Fibroblast of lung (primary cell): ENCODE measurements around the gene NRG2. TPM values are rescaled to one million over a fixed set of nuclear protein-coding genes. Genes with fewer than 3 reads are reported as not detected.

Experiments used
- DNase-seq, 2 donors: peaks; one replicate each; pipeline versions ENCODE4 v3.0.0 to v3.0.0-alpha.2; 2010; ENCODE audit warnings: low read depth in 2 of 2
- H2AFZ ChIP-seq: 2 replicates; pipeline ENCODE4 v1.5.1; 2012; ENCODE audit warnings: low read length, control low read depth, inconsistent platforms
- H3K27ac ChIP-seq: 2 replicates; pipeline ENCODE4 v1.5.1; 2011; ENCODE audit warnings: low read length, control low read depth; ENCODE audit not compliant: insufficient read depth
- H3K27me3 ChIP-seq: 2 replicates; pipeline ENCODE4 v1.5.1; 2011; ENCODE audit warnings: mild to moderate bottlenecking, low read length; ENCODE audit not compliant: control insufficient read depth, insufficient read depth
- H3K36me3 ChIP-seq: 2 replicates; pipeline ENCODE4 v1.5.1; 2011; ENCODE audit warnings: low read length; ENCODE audit not compliant: control insufficient read depth, insufficient read depth
- H3K4me1 ChIP-seq: 2 replicates; pipeline ENCODE4 v1.5.1; 2011; ENCODE audit warnings: low read length; ENCODE audit not compliant: control insufficient read depth, insufficient read depth; ENCODE audit errors: extremely low read depth
- H3K4me2 ChIP-seq: 2 replicates; pipeline ENCODE4 v1.5.1; 2011; ENCODE audit warnings: low read length, control low read depth; ENCODE audit not compliant: insufficient read depth; ENCODE audit errors: extremely low read depth
- H3K4me3 ChIP-seq, 4 experiments: fragments of 200-600 bp in 1 of 4; sonication (generic) in 1 of 4; replicated peaks in 1 of 4; 2 replicates each; pipeline ENCODE4 v1.5.1; 2011 to 2016; ENCODE audit warnings: low read length in 4 of 4, low read depth in 3 of 4, mild to moderate bottlenecking in 3 of 4, control low read depth in 2 of 4, inconsistent platforms in 1 of 4, mixed read lengths in 1 of 4; ENCODE audit not compliant: insufficient read depth in 1 of 4; ENCODE audit errors: control extremely low read depth in 1 of 4
- H3K79me2 ChIP-seq: 2 replicates; pipeline ENCODE4 v1.5.1; 2012; ENCODE audit warnings: mild to moderate bottlenecking, low read length, inconsistent platforms; ENCODE audit not compliant: control insufficient read depth, insufficient read depth
- H3K9ac ChIP-seq: 2 replicates; pipeline ENCODE4 v1.5.1; 2011; ENCODE audit warnings: mild to moderate bottlenecking, low read length, control low read depth; ENCODE audit not compliant: insufficient read depth
- H3K9me3 ChIP-seq: 2 replicates; pipeline ENCODE4 v1.5.1; 2012; ENCODE audit warnings: low read depth, low read length; ENCODE audit not compliant: control insufficient read depth, insufficient read depth
- H4K20me1 ChIP-seq: 2 replicates; pipeline ENCODE4 v1.5.1; 2011; ENCODE audit warnings: low read length; ENCODE audit not compliant: control insufficient read depth, insufficient read depth; ENCODE audit errors: extremely low read depth
- CTCF ChIP-seq, 2 donors: IDR thresholded peaks in 1 of 2; conservative IDR thresholded peaks in 1 of 2; 1 replicate in 1 of 2; 2 replicates in 1 of 2; pipeline ENCODE4 v1.5.1; 2011 to 2012; ENCODE audit warnings: low read length in 2 of 2, control low read depth in 1 of 2, inconsistent platforms in 1 of 2, low read depth in 1 of 2, mild to moderate bottlenecking in 1 of 2
- EZH2 ChIP-seq: IDR thresholded peaks from 2 replicates; pipeline ENCODE4 v1.5.1; 2012; ENCODE audit warnings: low read length, control low read depth, mild to moderate bottlenecking; ENCODE audit errors: missing control alignments
- polyA plus RNA-seq, 2 donors: library from polyadenylated mRNA; depleted of rRNA in 1 of 2; stranded (reverse) in 1 of 2; unstranded in 1 of 2; fragments of >200 nt; gene quantifications; 2 replicates each; pipeline ENCODE4 v1.2.1, GENCODE V29; 2011 to 2012; ENCODE audit warnings: missing spikeins in 1 of 2
- total RNA-seq: library from RNA; depleted of rRNA; stranded (reverse); fragments of >200 nt; gene quantifications from 2 replicates; pipeline ENCODE4 v1.2.1, GENCODE V29; 2014

Gene NRG2
- total and polyA plus RNA-seq, 2 donors (not counting 1 experiment from before 2014, with no cell fraction given): 0.28 to 1.3 TPM

- Histone ChIP-seq H3K27me3 (peaks cover 2% of the 10 kb centered on the region), H3K27ac (no peak overlapping the region), H3K79me2 (no peaks in the 10 kb centered on the region), H3K9me3 (no peaks in the 10 kb centered on the region), H2AFZ (no peak overlapping the region), H3K9ac (no peak overlapping the region), H3K36me3 (no peaks in the 10 kb centered on the region), H3K4me3 (no peak overlapping the region), H4K20me1 (no peaks in the 10 kb centered on the region), H3K4me2 (no peak overlapping the region), H3K4me1 (no peaks in the 10 kb centered on the region)
- no peak for TF ChIP-seq EZH2
- TF ChIP-seq CTCF (conservative IDR thresholded peaks at IDR 0.05 in 1 of 2, IDR thresholded peaks at IDR 0.05 in 1 of 2; ENCODE audit: low read depth in 1 of 2, low read length in 2 of 2): no peak
- no peak for DNase-seq
Observed at GRCh38 chr5:140027807-140028206, 15.3 kb downstream of the NRG2 start.

GRCh38 chr5:140025736-140026135 is 17.4 kb downstream of the NRG2 start:
- Histone ChIP-seq H3K27ac (no peak overlapping the region), H2AFZ (no peak overlapping the region), H3K4me3 (no peak overlapping the region), H3K9ac (no peak overlapping the region), H3K9me3 (no peaks in the 10 kb centered on the region), H3K4me2 (no peak overlapping the region), H4K20me1 (no peaks in the 10 kb centered on the region), H3K36me3 (no peaks in the 10 kb centered on the region), H3K79me2 (no peaks in the 10 kb centered on the region), H3K4me1 (no peaks in the 10 kb centered on the region), H3K27me3 (peaks cover 8% of the 10 kb centered on the region)
- DNase-seq: no peak
- TF ChIP-seq EZH2 (no peak), CTCF (conservative IDR thresholded peaks at IDR 0.05 in 1 of 2, IDR thresholded peaks at IDR 0.05 in 1 of 2; ENCODE audit: low read depth in 1 of 2, low read length in 2 of 2) (no peak)

GRCh38 chr5:140024928-140025327 is 18.2 kb downstream of the NRG2 start:
- no peak overlapping the region for H2AFZ ChIP-seq
- no peak for TF ChIP-seq CTCF (conservative IDR thresholded peaks at IDR 0.05 in 1 of 2, IDR thresholded peaks at IDR 0.05 in 1 of 2; ENCODE audit: low read depth in 1 of 2, low read length in 2 of 2)
- no peak for TF ChIP-seq EZH2
- DNase-seq: no peak
- no peaks in the 10 kb centered on the region for H3K79me2 ChIP-seq
- H3K27me3 ChIP-seq: peaks cover 11% of the 10 kb centered on the region
- H3K9ac ChIP-seq: no peak overlapping the region
- no peaks in the 10 kb centered on the region for H4K20me1 ChIP-seq
- no peak overlapping the region for H3K27ac ChIP-seq
- H3K4me2 ChIP-seq: no peak overlapping the region
- H3K4me3 ChIP-seq: no peak overlapping the region
- H3K36me3 ChIP-seq: no peaks in the 10 kb centered on the region
- no peaks in the 10 kb centered on the region for H3K4me1 ChIP-seq
- H3K9me3 ChIP-seq: no peaks in the 10 kb centered on the region
